ENCODE data around the gene C10orf105. TPM values are rescaled to one million over a fixed set of nuclear protein-coding genes. Genes with fewer than 3 reads are reported as not detected.

C10orf105 gene
- total and polyA plus RNA-seq, 2 of the 8 experiments (the other 6 are each of a cell fraction or from before 2014, with no cell fraction given): 0.71 to 0.73 TPM

DNA sequence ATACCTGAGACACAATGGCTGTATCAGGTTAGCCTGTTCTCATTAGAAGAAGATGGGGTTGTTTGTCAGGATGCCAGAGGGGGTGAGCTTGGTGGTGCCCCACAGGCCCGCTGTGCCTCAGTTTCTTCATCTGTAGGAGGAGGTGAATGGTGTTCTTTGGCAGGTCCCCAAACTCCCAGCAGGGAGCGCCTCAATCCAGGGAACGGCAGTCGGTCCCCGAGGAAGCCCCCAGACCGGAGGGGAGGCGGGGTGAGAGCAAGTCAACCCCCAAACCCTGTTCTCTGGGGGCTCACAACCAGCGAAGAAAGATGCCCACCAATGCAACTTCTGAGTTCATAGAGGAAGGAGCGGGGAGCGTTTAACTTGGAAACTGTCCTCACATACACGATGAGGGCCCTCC lies 16.0 kb downstream of the C10orf105 start:
- Histone ChIP-seq H3K18ac (ENCODE audit: extremely low read depth, low read length) (no peak overlapping the region), H2BK5ac (ENCODE audit: low read depth, low read length) (no peak overlapping the region), H4K8ac (ENCODE audit: extremely low read depth, insufficient read depth, low read length) (no peak overlapping the region; the same call in 1 of the 2 replicates), H3K79me2 (ENCODE audit: control insufficient read depth in 1 of 2, insufficient read depth in 2 of 2, low read length in 2 of 2) (no peaks in the 10 kb centered on the region), H2BK12ac (ENCODE audit: low read depth, low read length) (no peak overlapping the region), H3K4ac (replicated peaks; ENCODE audit: insufficient read length, low read depth, low read length) (no peak overlapping the region), H3K14ac (ENCODE audit: insufficient read length) (no peak overlapping the region), H2AFZ (ENCODE audit: low read length) (no peak overlapping the region), H3K56ac (replicated peaks; ENCODE audit: insufficient read length, low read depth, low read length) (no peak overlapping the region), H3K4me1 (replicated peaks in 1 of 4; ENCODE audit: control insufficient read depth in 3 of 4, insufficient read depth in 4 of 4, low read length in 3 of 4) (no peaks in the 10 kb centered on the region; a peak in 3 of 7 replicates), H2BK120ac (replicated peaks; ENCODE audit: low read depth, low read length) (no peak overlapping the region), H3K9ac (replicated peaks in 1 of 4; ENCODE audit: extremely low read depth in 1 of 4, low read depth in 3 of 4, low read length in 3 of 4) (no peak overlapping the region), H3K27me3 (replicated peaks in 1 of 4; ENCODE audit: control insufficient read depth in 3 of 4, extremely low read depth in 1 of 4, insufficient read depth in 3 of 4, low read length in 3 of 4) (peaks cover 0 to 2% (median 0%) of the 10 kb centered on the region in 4 experiments; a peak in 1 of 7 replicates), H2AK5ac (ENCODE audit: low read depth, low read length) (no peak overlapping the region), H3K9me3 (ENCODE audit: insufficient read depth in 2 of 2, low read depth in 1 of 2, low read length in 1 of 2) (no peaks in the 10 kb centered on the region), H3K36me3 (ENCODE audit: control insufficient read depth in 2 of 4, insufficient read depth in 4 of 4, low read length in 3 of 4) (no peaks in the 10 kb centered on the region), H3K23me2 (ENCODE audit: low read depth, low read length) (no peaks in the 10 kb centered on the region), H3K4me2 (ENCODE audit: insufficient read depth in 1 of 2, low read depth in 2 of 2, low read length in 2 of 2) (no peak overlapping the region), H3K27ac (ENCODE audit: low read depth, low read length) (no peak overlapping the region), H4K91ac (replicated peaks; ENCODE audit: insufficient read length, low read length) (no peak overlapping the region), H2BK20ac (ENCODE audit: low read length) (no peak overlapping the region), H3K79me1 (ENCODE audit: low read depth, low read length) (no peaks in the 10 kb centered on the region), H2BK15ac (ENCODE audit: low read length) (no peak overlapping the region), H4K20me1 (replicated peaks in 1 of 2; ENCODE audit: control insufficient read depth in 1 of 2, insufficient read depth in 2 of 2, low read length in 2 of 2) (no peaks in the 10 kb centered on the region), H3K4me3 (ENCODE audit: extremely low read depth in 1 of 4, insufficient read depth in 2 of 4, low read depth in 3 of 4, low read length in 4 of 4) (no peak overlapping the region), H4K5ac (ENCODE audit: insufficient read length, low read depth, low read length) (no peak overlapping the region), H3K23ac (ENCODE audit: insufficient read length) (no peak overlapping the region)
- TF ChIP-seq GABPA (IDR thresholded peaks at IDR 0.05; ENCODE audit: borderline replicate concordance, insufficient read depth, low read length): no peak
- TF ChIP-seq GTF2F1 (IDR thresholded peaks at IDR 0.05; ENCODE audit: borderline replicate concordance, low read depth, low read length): no peak
- no peak for TF ChIP-seq RBBP5 (IDR thresholded peaks at IDR 0.05; ENCODE audit: borderline replicate concordance, low read depth, low read length)
- TF ChIP-seq, protein P1, sequence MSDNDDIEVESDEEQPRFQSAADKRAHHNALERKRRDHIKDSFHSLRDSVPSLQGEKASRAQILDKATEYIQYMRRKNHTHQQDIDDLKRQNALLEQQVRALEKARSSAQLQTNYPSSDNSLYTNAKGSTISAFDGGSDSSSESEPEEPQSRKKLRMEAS (IDR thresholded peaks at IDR 0.05): no peak
- TF ChIP-seq RAD21 (IDR thresholded peaks at IDR 0.05 in 1 of 2, conservative IDR thresholded peaks at IDR 0.05 in 1 of 2; ENCODE audit: low read depth in 2 of 2, low read length in 2 of 2): no peak
- no peak for TF ChIP-seq JUND (IDR thresholded peaks at IDR 0.05; ENCODE audit: low read length)
- no peak for TF ChIP-seq RFX5 (IDR thresholded peaks at IDR 0.05; ENCODE audit: borderline replicate concordance, low read depth, low read length)
- no peak for TF ChIP-seq POLR2AphosphoS5 (IDR thresholded peaks at IDR 0.05; ENCODE audit: low read depth, low read length)
- TF ChIP-seq, protein P2, sequence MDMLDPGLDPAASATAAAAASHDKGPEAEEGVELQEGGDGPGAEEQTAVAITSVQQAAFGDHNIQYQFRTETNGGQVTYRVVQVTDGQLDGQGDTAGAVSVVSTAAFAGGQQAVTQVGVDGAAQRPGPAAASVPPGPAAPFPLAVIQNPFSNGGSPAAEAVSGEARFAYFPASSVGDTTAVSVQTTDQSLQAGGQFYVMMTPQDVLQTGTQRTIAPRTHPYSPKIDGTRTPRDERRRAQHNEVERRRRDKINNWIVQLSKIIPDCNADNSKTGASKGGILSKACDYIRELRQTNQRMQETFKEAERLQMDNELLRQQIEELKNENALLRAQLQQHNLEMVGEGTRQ (IDR thresholded peaks at IDR 0.05; ENCODE audit: low read length): no peak
- ChIA-PET POLR2A (ENCODE audit: partially characterized antibody) (no interaction called here), CTCF (ENCODE audit: partially characterized antibody) (interaction anchor here (0.6 to 7.0 kb wide), 11 partner anchors 9 to 387 kb away, joined by 3 to 169 read pairs (median 4); partner anchors contain the start of genes C10orf105 and SLC29A3)
- FAIRE-seq: no peak
- no peak for DNase-seq (ENCODE audit: low read depth in 1 of 2, low spot score in 2 of 2)
- WGBS, 2 experiments (ENCODE audit: extremely low coverage in 1 of 2, insufficient coverage in 1 of 2, insufficient read length in 1 of 2, insufficient replicate concordance in 2 of 2, low coverage in 1 of 2, low lambda C conversion rate in 2 of 2, missing lambda C conversion rate in 1 of 2): 94% methylated on average over 11 of the region's 11 CpGs; no CpG with 5 or more reads in 1 of the 2 experiments
